Astrocyte (in vitro differentiated cells and primary cell): Measurements from ENCODE around the gene LAIR2. TPM values are rescaled to one million over a fixed set of nuclear protein-coding genes. Genes with fewer than 3 reads are reported as not detected.

Source experiments
- DNase-seq: peaks from one replicate; pipeline ENCODE4 v3.0.0-alpha.2; 2010; ENCODE audit warnings: low read depth
- FAIRE-seq: peaks from 2 replicates; lab custom pipeline; 2011; peaks lifted over from hg19 to GRCh38; lab: Jason Lieb, UNC
- H2AFZ ChIP-seq: 2 replicates; pipeline ENCODE4 v1.6.0; 2012; ENCODE audit warnings: low read depth, low read length, inconsistent platforms
- H3K27ac ChIP-seq: 2 replicates; pipeline ENCODE4 v1.5.1; 2011; ENCODE audit warnings: low read depth, low read length, inconsistent platforms
- H3K27me3 ChIP-seq: 2 replicates; pipeline ENCODE4 v1.6.0; 2011; ENCODE audit warnings: low read length, inconsistent platforms; ENCODE audit not compliant: insufficient read depth
- H3K36me3 ChIP-seq: 2 replicates; pipeline ENCODE4 v1.5.1; 2011; ENCODE audit warnings: low read length, inconsistent platforms; ENCODE audit not compliant: insufficient read depth
- H3K4me1 ChIP-seq: 2 replicates; pipeline ENCODE4 v1.5.1; 2011; ENCODE audit warnings: low read length, inconsistent platforms; ENCODE audit not compliant: insufficient read depth
- H3K4me2 ChIP-seq: 2 replicates; pipeline ENCODE4 v1.6.0; 2012; ENCODE audit warnings: low read length, inconsistent platforms
- H3K4me3 ChIP-seq: 2 replicates; pipeline ENCODE4 v1.5.1; 2011; ENCODE audit warnings: low read depth, mild to moderate bottlenecking, low read length, inconsistent platforms; ENCODE audit not compliant: insufficient read depth
- H3K79me2 ChIP-seq: 2 replicates; pipeline ENCODE4 v1.6.0; 2012; ENCODE audit warnings: mild to moderate bottlenecking, low read length, inconsistent platforms; ENCODE audit not compliant: insufficient read depth
- H3K9ac ChIP-seq: 2 replicates; pipeline ENCODE4 v1.6.0; 2012; ENCODE audit warnings: mild to moderate bottlenecking, low read length, inconsistent platforms
- H3K9me3 ChIP-seq: 2 replicates; pipeline ENCODE4 v1.5.1; 2012; ENCODE audit warnings: low read depth, mild to moderate bottlenecking, low read length, inconsistent platforms; ENCODE audit not compliant: insufficient read depth
- H4K20me1 ChIP-seq: 2 replicates; pipeline ENCODE4 v1.6.0; 2012; ENCODE audit warnings: low read length, inconsistent platforms; ENCODE audit not compliant: insufficient read depth
- H3K27ac Mint-ChIP-seq: one replicate; pipeline ENCODE4 v1.8.0; 2021; ENCODE audit warnings: mild to moderate bottlenecking, mixed read lengths; ENCODE audit not compliant: unreplicated experiment
- H3K27me3 Mint-ChIP-seq: one replicate; pipeline ENCODE4 v1.8.0; 2021; ENCODE audit warnings: low read depth, mixed read lengths; ENCODE audit not compliant: unreplicated experiment
- H3K36me3 Mint-ChIP-seq: one replicate; pipeline ENCODE4 v1.8.0; 2021; ENCODE audit warnings: low read depth, mixed read lengths; ENCODE audit not compliant: unreplicated experiment
- H3K4me1 Mint-ChIP-seq: one replicate; pipeline ENCODE4 v1.8.0; 2021; ENCODE audit warnings: low read depth, mixed read lengths; ENCODE audit not compliant: unreplicated experiment
- H3K4me3 Mint-ChIP-seq: one replicate; pipeline ENCODE4 v1.8.0; 2021; ENCODE audit warnings: mild to moderate bottlenecking, moderate library complexity, mixed read lengths; ENCODE audit not compliant: unreplicated experiment
- H3K9me3 Mint-ChIP-seq: one replicate; pipeline ENCODE4 v1.8.0; 2021; ENCODE audit warnings: mild to moderate bottlenecking, mixed read lengths; ENCODE audit not compliant: unreplicated experiment
- EZH2 ChIP-seq: IDR thresholded peaks from 2 replicates; pipeline ENCODE4 v1.6.1; 2012; ENCODE audit warnings: mild to moderate bottlenecking, low read length, inconsistent platforms; ENCODE audit not compliant: insufficient read depth
- total RNA-seq: library from RNA; stranded (reverse); gene quantifications from 2 replicates; pipeline ENCODE4 v1.2.1, GENCODE V29; 2021
- TF ChIP-seq, protein P1 (sequence below): IDR thresholded peaks from 2 replicates; pipeline ENCODE4 v1.5.1; 2011; ENCODE audit warnings: low read depth, mild to moderate bottlenecking, inconsistent platforms, low read length, moderate library complexity; ENCODE audit not compliant: insufficient read depth

LAIR2 gene
- total RNA-seq, 1 donor from 2014 or later, result not detected

GRCh38 chr19:54552913-54553310 lies 50.3 kb downstream of the LAIR2 start:
- TF ChIP-seq, protein P1, sequence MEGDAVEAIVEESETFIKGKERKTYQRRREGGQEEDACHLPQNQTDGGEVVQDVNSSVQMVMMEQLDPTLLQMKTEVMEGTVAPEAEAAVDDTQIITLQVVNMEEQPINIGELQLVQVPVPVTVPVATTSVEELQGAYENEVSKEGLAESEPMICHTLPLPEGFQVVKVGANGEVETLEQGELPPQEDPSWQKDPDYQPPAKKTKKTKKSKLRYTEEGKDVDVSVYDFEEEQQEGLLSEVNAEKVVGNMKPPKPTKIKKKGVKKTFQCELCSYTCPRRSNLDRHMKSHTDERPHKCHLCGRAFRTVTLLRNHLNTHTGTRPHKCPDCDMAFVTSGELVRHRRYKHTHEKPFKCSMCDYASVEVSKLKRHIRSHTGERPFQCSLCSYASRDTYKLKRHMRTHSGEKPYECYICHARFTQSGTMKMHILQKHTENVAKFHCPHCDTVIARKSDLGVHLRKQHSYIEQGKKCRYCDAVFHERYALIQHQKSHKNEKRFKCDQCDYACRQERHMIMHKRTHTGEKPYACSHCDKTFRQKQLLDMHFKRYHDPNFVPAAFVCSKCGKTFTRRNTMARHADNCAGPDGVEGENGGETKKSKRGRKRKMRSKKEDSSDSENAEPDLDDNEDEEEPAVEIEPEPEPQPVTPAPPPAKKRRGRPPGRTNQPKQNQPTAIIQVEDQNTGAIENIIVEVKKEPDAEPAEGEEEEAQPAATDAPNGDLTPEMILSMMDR, result no peak
- TF ChIP-seq EZH2, result no peak
- no peak overlapping the region for H3K9ac ChIP-seq
- DNase-seq (no peak), FAIRE-seq (no peak)
- H3K79me2 ChIP-seq, result no peaks in the 10 kb centered on the region
- Mint-ChIP-seq H3K27me3 (no peaks in the 10 kb centered on the region), H3K36me3 (no peaks in the 10 kb centered on the region), H3K27ac (no peak overlapping the region), H3K4me1 (no peaks in the 10 kb centered on the region), H3K4me3 (no peak overlapping the region), H3K9me3 (peaks cover 9% of the 10 kb centered on the region)
- H3K36me3 ChIP-seq, result no peaks in the 10 kb centered on the region
- no peak overlapping the region for H2AFZ ChIP-seq
- no peaks in the 10 kb centered on the region for H3K4me1 ChIP-seq
- H3K4me3 ChIP-seq, result no peak overlapping the region
- H3K4me2 ChIP-seq, result no peak overlapping the region
- H4K20me1 ChIP-seq, result no peaks in the 10 kb centered on the region
- peaks cover 17% of the 10 kb centered on the region for H3K9me3 ChIP-seq
- no peaks in the 10 kb centered on the region for H3K27me3 ChIP-seq
- no peak overlapping the region for H3K27ac ChIP-seq

DNA sequence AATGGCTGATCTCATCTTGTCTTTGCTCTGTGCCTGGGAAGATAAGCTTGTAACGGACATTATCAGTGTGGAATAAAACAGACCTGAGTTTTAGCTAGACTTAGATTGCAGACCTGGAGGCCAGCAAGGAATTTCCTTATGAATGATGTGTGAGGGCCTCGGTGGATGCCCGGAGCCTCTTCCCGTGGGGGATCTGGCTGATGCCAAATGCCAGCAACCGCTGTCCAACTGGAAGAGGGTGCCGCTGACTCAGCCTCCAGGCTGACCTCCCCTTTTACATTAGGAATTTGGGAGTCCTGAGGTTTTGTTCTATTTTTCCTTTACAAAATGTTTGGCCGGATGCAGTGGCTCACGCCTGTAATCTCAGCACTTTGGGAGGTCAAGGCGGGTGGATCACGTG lies 51.4 kb downstream of the LAIR2 start:
- Histone ChIP-seq H3K27ac (no peak overlapping the region), H4K20me1 (no peaks in the 10 kb centered on the region), H3K4me2 (no peak overlapping the region), H3K4me1 (no peaks in the 10 kb centered on the region), H3K9ac (no peak overlapping the region), H2AFZ (no peak overlapping the region), H3K4me3 (no peak overlapping the region), H3K36me3 (no peaks in the 10 kb centered on the region), H3K27me3 (no peaks in the 10 kb centered on the region), H3K79me2 (no peaks in the 10 kb centered on the region), H3K9me3 (peaks cover 15% of the 10 kb centered on the region)
- Mint-ChIP-seq H3K4me1 (no peaks in the 10 kb centered on the region), H3K9me3 (peaks cover 9% of the 10 kb centered on the region), H3K27ac (no peak overlapping the region), H3K36me3 (no peaks in the 10 kb centered on the region), H3K27me3 (no peaks in the 10 kb centered on the region), H3K4me3 (no peak overlapping the region)
- TF ChIP-seq, protein P1, result no peak
- TF ChIP-seq EZH2, result no peak
- no peak for DNase-seq
- no peak for FAIRE-seq

DNA sequence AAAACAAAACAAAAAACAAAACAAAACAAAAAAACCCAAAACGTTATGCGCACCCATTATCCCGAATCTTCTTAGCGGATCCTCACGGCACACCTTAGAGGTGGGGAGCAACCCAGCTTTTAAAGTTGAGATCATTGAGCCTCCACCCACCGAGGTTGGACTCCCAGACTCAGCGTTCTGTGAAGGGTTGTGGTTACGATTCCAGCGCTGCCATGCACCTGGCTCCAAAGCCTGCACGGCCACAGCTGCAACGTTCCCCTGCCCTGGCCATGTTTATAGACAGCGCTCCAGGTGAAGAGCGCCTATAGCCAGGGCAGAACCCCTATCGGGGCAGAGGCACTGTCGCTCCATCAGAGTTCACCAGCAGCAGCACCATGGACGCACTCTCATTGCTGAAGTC lies 52.3 kb downstream of the LAIR2 start:
- H3K27ac ChIP-seq, result no peak overlapping the region
- no peak overlapping the region for H2AFZ ChIP-seq
- no peaks in the 10 kb centered on the region for H3K27me3 ChIP-seq
- Mint-ChIP-seq H3K36me3 (no peaks in the 10 kb centered on the region), H3K9me3 (peaks cover 9% of the 10 kb centered on the region), H3K4me3 (no peak overlapping the region), H3K4me1 (no peaks in the 10 kb centered on the region), H3K27ac (no peak overlapping the region), H3K27me3 (no peaks in the 10 kb centered on the region)
- no peaks in the 10 kb centered on the region for H3K36me3 ChIP-seq
- FAIRE-seq (no peak), DNase-seq (no peak)
- no peaks in the 10 kb centered on the region for H3K4me1 ChIP-seq
- peaks cover 13% of the 10 kb centered on the region for H3K9me3 ChIP-seq
- H3K4me3 ChIP-seq, result no peak overlapping the region
- no peaks in the 10 kb centered on the region for H4K20me1 ChIP-seq
- no peaks in the 10 kb centered on the region for H3K79me2 ChIP-seq
- no peak overlapping the region for H3K4me2 ChIP-seq
- TF ChIP-seq, protein P1, result no peak
- no peak for TF ChIP-seq EZH2
- H3K9ac ChIP-seq, result no peak overlapping the region
